Stimulated activated naive CD8-positive, alpha-beta T cell treated with anti-CD3 and anti-CD28 coated beads, Interleukin-15, Interleukin-2, amounts not matched to agents 100 U/mL and 50 U/mL, for 24 hours (primary cell): ENCODE measurements around the gene STIM1.

ENCODE experiments used
- ATAC-seq: fragments of 150-1000 bp; cut with Tn5 transposase; one replicate; pipeline ENCODE4 v1.10.0; 2021
- DNase-seq: peaks from one replicate; pipeline ENCODE4 v3.0.0; 2021

STIM1 gene

GRCh38 chr11:3830730-3831129 is 24.7 kb upstream of the STIM1 start:
- DNase-seq (no peak), ATAC-seq (no peak)

- DNase-seq (no peak), ATAC-seq (peak; percentile 69)
These were observed 23.9 kb upstream of the STIM1 start for GRCh38 chr11:3831378-3832239.

- no peak for DNase-seq
- no peak for ATAC-seq
These were observed 22.6 kb upstream of the STIM1 start for GRCh38 chr11:3832816-3833215.

GRCh38 chr11:3833449-3833848 is 22.0 kb upstream of the STIM1 start:
- DNase-seq (no peak), ATAC-seq (no peak)

- DNase-seq (no peak), ATAC-seq (no peak)
These were observed 21.2 kb upstream of the STIM1 start for GRCh38 chr11:3834349-3834663.

- no peak for DNase-seq
- no peak for ATAC-seq
These were observed 20.6 kb upstream of the STIM1 start for GRCh38 chr11:3834664-3835461.

- no peak for ATAC-seq
- DNase-seq = no peak
These were observed 19.7 kb upstream of the STIM1 start for GRCh38 chr11:3835751-3836150.

GRCh38 chr11:3836903-3837302 is 18.6 kb upstream of the STIM1 start:
- DNase-seq (peak; percentile 64), ATAC-seq (peak; percentile 1)

GRCh38 chr11:3837793-3838192 is 17.7 kb upstream of the STIM1 start:
- DNase-seq = no peak
- no peak for ATAC-seq

- ATAC-seq = no peak
- no peak for DNase-seq
These were observed 17.0 kb upstream of the STIM1 start for GRCh38 chr11:3838504-3838903.

GRCh38 chr11:3840004-3840869 is 15.2 kb upstream of the STIM1 start:
- DNase-seq (no peak), ATAC-seq (no peak)

- DNase-seq (no peak), ATAC-seq (peak; percentile 92)
These were observed 14.5 kb upstream of the STIM1 start, which contains the start of gene RHOG for GRCh38 chr11:3840870-3841425. Gene RHOG (minus strand): TSS chr11:3840959. CDS start chr11:3828138, 12,821 bp downstream.

- no peak for ATAC-seq
- DNase-seq = peak; percentile 96
These were observed 13.8 kb upstream of the STIM1 start for GRCh38 chr11:3841426-3842350.

- no peak for DNase-seq
- no peak for ATAC-seq
These were observed 12.1 kb upstream of the STIM1 start for GRCh38 chr11:3843326-3843725.

GRCh38 chr11:3845246-3845645 is 10.2 kb upstream of the STIM1 start:
- no peak for ATAC-seq
- DNase-seq = no peak

GRCh38 chr11:3845670-3846069 is 9.8 kb upstream of the STIM1 start:
- ATAC-seq (no peak), DNase-seq (no peak)

- peak; percentile 55 for DNase-seq
- peak; percentile 35 for ATAC-seq
These were observed 6.1 kb upstream of the STIM1 start for GRCh38 chr11:3849297-3849874.

- ATAC-seq = no peak
- no peak for DNase-seq
These were observed 2.0 kb upstream of the STIM1 start for GRCh38 chr11:3853545-3853842.

GRCh38 chr11:3853899-3854659 is 1.4 kb upstream of the STIM1 start:
- DNase-seq (peak; percentile 70), ATAC-seq (peak; percentile 62)

- ATAC-seq (no peak), DNase-seq (no peak)
These were observed 846 bp upstream of the STIM1 start for GRCh38 chr11:3854660-3854976.
